GM21786 (cell line): ENCODE data around the gene PPP1R12B.
"Not testable (repeated sequence)": the region's sequence is repeated elsewhere in the genome, so short reads cannot be mapped to it uniquely, and the experiment has no call there.

Source experiments
- ATAC-seq: cut with Tn5 transposase; IDR thresholded peaks from one replicate; pipeline ENCODE4 v1.9.1; 2021; ENCODE audit not compliant: unreplicated experiment

The PPP1R12B gene

GRCh38 chr1:202597090-202597761 is 248.7 kb downstream of the PPP1R12B start:
- no peak for ATAC-seq

GRCh38 chr1:202599669-202600431 is 251.4 kb downstream of the PPP1R12B start:
- ATAC-seq = no peak

GRCh38 chr1:202600432-202601041 is 252.0 kb downstream of the PPP1R12B start:
- no peak for ATAC-seq

- ATAC-seq = no peak
Measured at GRCh38 chr1:202603435-202603834, 254.9 kb downstream of the PPP1R12B start.

- no peak for ATAC-seq
Measured at GRCh38 chr1:202605515-202605914, 257.0 kb downstream of the PPP1R12B start.

- not testable (repeated sequence) for ATAC-seq
Measured at GRCh38 chr1:202612036-202612435, 263.5 kb downstream of the PPP1R12B start.

- no peak for ATAC-seq
Measured at GRCh38 chr1:202613571-202613970, 265.1 kb downstream of the PPP1R12B start.

GRCh38 chr1:202614363-202615207 is 266.1 kb downstream of the PPP1R12B start:
- ATAC-seq = not testable (repeated sequence)

GRCh38 chr1:202615208-202615500 is 266.7 kb downstream of the PPP1R12B start:
- ATAC-seq = not testable (repeated sequence)

- peak; percentile 75 for ATAC-seq
Measured at GRCh38 chr1:202615501-202616354, 267.2 kb downstream of the PPP1R12B start.

- peak; percentile 8 for ATAC-seq
Measured at GRCh38 chr1:202616355-202616915, 267.9 kb downstream of the PPP1R12B start.

GRCh38 chr1:202619012-202619411 is 270.5 kb downstream of the PPP1R12B start:
- not testable (repeated sequence) for ATAC-seq

GRCh38 chr1:202619505-202619904 is 271.0 kb downstream of the PPP1R12B start:
- ATAC-seq = no peak

GRCh38 chr1:202620036-202620435 is 271.5 kb downstream of the PPP1R12B start:
- not testable (repeated sequence) for ATAC-seq

GRCh38 chr1:202621446-202621845 is 272.9 kb downstream of the PPP1R12B start:
- ATAC-seq = no peak

GRCh38 chr1:202622388-202622787 is 273.9 kb downstream of the PPP1R12B start:
- ATAC-seq = no peak

- ATAC-seq = no peak
Measured at GRCh38 chr1:202623075-202623474, 274.6 kb downstream of the PPP1R12B start.

- ATAC-seq = not testable (repeated sequence)
Measured at GRCh38 chr1:202623476-202623875, 275.0 kb downstream of the PPP1R12B start.

- no peak for ATAC-seq
Measured at GRCh38 chr1:202624088-202624780, 275.7 kb downstream of the PPP1R12B start.
